ENCODE data around the gene NCK2.
"Not testable (repeated sequence)": the region's sequence is repeated elsewhere in the genome, so short reads cannot be mapped to it uniquely, and the experiment has no call there.

The NCK2 gene

GRCh38 chr2:105769504-105769903 is 24.8 kb downstream of the NCK2 start:
- Histone ChIP-seq H3K9me3 (replicated peaks in 1 of 2; ENCODE audit: control insufficient read depth in 2 of 2, insufficient read depth in 1 of 2, low read depth in 1 of 2, low read length in 2 of 2) (peaks cover 0 to 4% of the 10 kb centered on the region in 2 donors), H3K9ac (ENCODE audit: low read depth, low read length, poor library complexity) (no peak overlapping the region), H3K27me3 (ENCODE audit: control insufficient read depth in 3 of 3, insufficient read depth in 3 of 3, low read depth in 1 of 3, low read length in 3 of 3) (no peaks in the 10 kb centered on the region), H3K36me3 (replicated peaks in 1 of 2; ENCODE audit: control insufficient read depth in 2 of 2, insufficient read depth in 2 of 2, low read length in 2 of 2) (peaks cover 0 to 50% of the 10 kb centered on the region in 2 donors), H2BK120ac (ENCODE audit: low read depth, low read length) (no peak overlapping the region), H3K4me3 (ENCODE audit: low read length in 2 of 2) (no peak overlapping the region), H2BK15ac (ENCODE audit: low read length) (no peak overlapping the region), H3K27ac (replicated peaks; ENCODE audit: low read length) (no peak overlapping the region), H3K18ac (ENCODE audit: low read length) (no peak overlapping the region), H4K91ac (ENCODE audit: low read depth, low read length, poor library complexity) (no peak overlapping the region), H2AFZ (ENCODE audit: low read length) (no peak overlapping the region), H3K4ac (ENCODE audit: low read length) (no peak overlapping the region), H3K23ac (ENCODE audit: low read depth, low read length, poor library complexity) (no peak overlapping the region), H3K4me1 (ENCODE audit: control insufficient read depth in 2 of 2, insufficient read depth in 1 of 2, low read depth in 1 of 2, low read length in 2 of 2) (peaks cover 9 to 11% of the 10 kb centered on the region in 2 donors), H2BK12ac (ENCODE audit: low read length) (no peak overlapping the region), H3K4me2 (ENCODE audit: insufficient read depth, low read length, poor library complexity, severe bottlenecking) (no peak overlapping the region), H3K79me1 (ENCODE audit: low read depth, low read length) (no peaks in the 10 kb centered on the region), H2BK5ac (ENCODE audit: low read length) (no peak overlapping the region), H4K8ac (ENCODE audit: low read depth, low read length) (no peak overlapping the region), H3K14ac (ENCODE audit: low read length) (no peak overlapping the region), H2AK5ac (ENCODE audit: low read depth, low read length) (no peak overlapping the region)
- DNase-seq (ENCODE audit: low spot score) = no peak
- WGBS, 2 donors (ENCODE audit: extremely low coverage in 2 of 2, insufficient read length in 2 of 2, insufficient replicate concordance in 1 of 2) = no CpG with 5 or more reads among the region's 9 CpGs

GRCh38 chr2:105770149-105770548 is 25.4 kb downstream of the NCK2 start:
- Histone ChIP-seq H3K23ac (ENCODE audit: low read depth, low read length, poor library complexity) (no peak overlapping the region), H4K8ac (ENCODE audit: low read depth, low read length) (no peak overlapping the region), H3K4me3 (ENCODE audit: low read length in 2 of 2) (no peak overlapping the region), H3K4me2 (ENCODE audit: insufficient read depth, low read length, poor library complexity, severe bottlenecking) (no peak overlapping the region), H2AK5ac (ENCODE audit: low read depth, low read length) (no peak overlapping the region), H3K79me1 (ENCODE audit: low read depth, low read length) (no peaks in the 10 kb centered on the region), H3K36me3 (replicated peaks in 1 of 2; ENCODE audit: control insufficient read depth in 2 of 2, insufficient read depth in 2 of 2, low read length in 2 of 2) (peaks cover 0 to 45% of the 10 kb centered on the region in 2 donors), H3K9ac (ENCODE audit: low read depth, low read length, poor library complexity) (no peak overlapping the region), H4K91ac (ENCODE audit: low read depth, low read length, poor library complexity) (no peak overlapping the region), H3K18ac (ENCODE audit: low read length) (no peak overlapping the region), H2AFZ (ENCODE audit: low read length) (no peak overlapping the region), H3K27me3 (ENCODE audit: control insufficient read depth in 3 of 3, insufficient read depth in 3 of 3, low read depth in 1 of 3, low read length in 3 of 3) (no peaks in the 10 kb centered on the region), H3K4me1 (ENCODE audit: control insufficient read depth in 2 of 2, insufficient read depth in 1 of 2, low read depth in 1 of 2, low read length in 2 of 2) (peaks cover 9 to 11% of the 10 kb centered on the region in 2 donors), H2BK120ac (ENCODE audit: low read depth, low read length) (no peak overlapping the region), H2BK12ac (ENCODE audit: low read length) (no peak overlapping the region), H3K9me3 (replicated peaks in 1 of 2; ENCODE audit: control insufficient read depth in 2 of 2, insufficient read depth in 1 of 2, low read depth in 1 of 2, low read length in 2 of 2) (peaks cover 0 to 4% of the 10 kb centered on the region in 2 donors), H2BK5ac (ENCODE audit: low read length) (no peak overlapping the region), H2BK15ac (ENCODE audit: low read length) (no peak overlapping the region), H3K4ac (ENCODE audit: low read length) (no peak overlapping the region), H3K14ac (ENCODE audit: low read length) (no peak overlapping the region), H3K27ac (replicated peaks; ENCODE audit: low read length) (no peak overlapping the region)
- DNase-seq (ENCODE audit: low spot score) = no peak
- WGBS, 2 donors (ENCODE audit: extremely low coverage in 2 of 2, insufficient read length in 2 of 2, insufficient replicate concordance in 1 of 2) = no CpG with 5 or more reads among the region's 1 CpG

GRCh38 chr2:105771291-105771690 is 26.6 kb downstream of the NCK2 start:
- not testable (repeated sequence) for H2BK12ac ChIP-seq (ENCODE audit: low read length); H3K4ac ChIP-seq (ENCODE audit: low read length); H3K14ac ChIP-seq (ENCODE audit: low read length); H3K18ac ChIP-seq (ENCODE audit: low read length); H2BK5ac ChIP-seq (ENCODE audit: low read length); H3K79me1 ChIP-seq (ENCODE audit: low read depth, low read length); H2BK15ac ChIP-seq (ENCODE audit: low read length); H2BK120ac ChIP-seq (ENCODE audit: low read depth, low read length); H3K27ac ChIP-seq (replicated peaks; ENCODE audit: low read length); H3K27me3 ChIP-seq (ENCODE audit: control insufficient read depth in 3 of 3, insufficient read depth in 3 of 3, low read depth in 1 of 3, low read length in 3 of 3); DNase-seq (ENCODE audit: low spot score); H4K8ac ChIP-seq (ENCODE audit: low read depth, low read length); H3K4me2 ChIP-seq (ENCODE audit: insufficient read depth, low read length, poor library complexity, severe bottlenecking); H3K4me3 ChIP-seq (ENCODE audit: low read length in 2 of 2); H2AFZ ChIP-seq (ENCODE audit: low read length); H4K91ac ChIP-seq (ENCODE audit: low read depth, low read length, poor library complexity); H3K9ac ChIP-seq (ENCODE audit: low read depth, low read length, poor library complexity); H3K23ac ChIP-seq (ENCODE audit: low read depth, low read length, poor library complexity); H2AK5ac ChIP-seq (ENCODE audit: low read depth, low read length); H3K9me3 ChIP-seq (replicated peaks in 1 of 2; ENCODE audit: control insufficient read depth in 2 of 2, insufficient read depth in 1 of 2, low read depth in 1 of 2, low read length in 2 of 2)
- H3K36me3 ChIP-seq (replicated peaks in 1 of 2; ENCODE audit: control insufficient read depth in 2 of 2, insufficient read depth in 2 of 2, low read length in 2 of 2) = peaks cover 0 to 34% of the 10 kb centered on the region in 2 donors
- H3K4me1 ChIP-seq (ENCODE audit: control insufficient read depth in 2 of 2, insufficient read depth in 1 of 2, low read depth in 1 of 2, low read length in 2 of 2) = peaks cover 9 to 11% of the 10 kb centered on the region in 2 donors
- WGBS, 2 donors (ENCODE audit: extremely low coverage in 2 of 2, insufficient read length in 2 of 2, insufficient replicate concordance in 1 of 2) = no CpG with 5 or more reads among the region's 7 CpGs

GRCh38 chr2:105771836-105772235 is 27.1 kb downstream of the NCK2 start:
- no peak for DNase-seq (ENCODE audit: low spot score)
- no peak overlapping the region for H3K4me3 ChIP-seq (ENCODE audit: low read length in 2 of 2)
- no peak overlapping the region for H3K27ac ChIP-seq (replicated peaks; ENCODE audit: low read length)
- H2AFZ ChIP-seq (ENCODE audit: low read length) = no peak overlapping the region
- no peaks in the 10 kb centered on the region for H3K27me3 ChIP-seq (ENCODE audit: control insufficient read depth in 3 of 3, insufficient read depth in 3 of 3, low read depth in 1 of 3, low read length in 3 of 3)
- no peak overlapping the region for H3K9ac ChIP-seq (ENCODE audit: low read depth, low read length, poor library complexity)
- no peak overlapping the region for H2BK5ac ChIP-seq (ENCODE audit: low read length)
- peaks cover 10 to 11% of the 10 kb centered on the region in 2 donors for H3K4me1 ChIP-seq (ENCODE audit: control insufficient read depth in 2 of 2, insufficient read depth in 1 of 2, low read depth in 1 of 2, low read length in 2 of 2)
- H3K14ac ChIP-seq (ENCODE audit: low read length) = no peak overlapping the region
- H4K91ac ChIP-seq (ENCODE audit: low read depth, low read length, poor library complexity) = no peak overlapping the region
- H3K79me1 ChIP-seq (ENCODE audit: low read depth, low read length) = no peaks in the 10 kb centered on the region
- no CpG with 5 or more reads among the region's 9 CpGs for WGBS, 2 donors (ENCODE audit: extremely low coverage in 2 of 2, insufficient read length in 2 of 2, insufficient replicate concordance in 1 of 2)
- no peak overlapping the region for H4K8ac ChIP-seq (ENCODE audit: low read depth, low read length)
- no peak overlapping the region for H2BK120ac ChIP-seq (ENCODE audit: low read depth, low read length)
- no peak overlapping the region for H2BK15ac ChIP-seq (ENCODE audit: low read length)
- H3K18ac ChIP-seq (ENCODE audit: low read length) = no peak overlapping the region
- H3K23ac ChIP-seq (ENCODE audit: low read depth, low read length, poor library complexity) = no peak overlapping the region
- no peak overlapping the region for H3K4me2 ChIP-seq (ENCODE audit: insufficient read depth, low read length, poor library complexity, severe bottlenecking)
- peaks cover 0 to 4% of the 10 kb centered on the region in 2 donors for H3K9me3 ChIP-seq (replicated peaks in 1 of 2; ENCODE audit: control insufficient read depth in 2 of 2, insufficient read depth in 1 of 2, low read depth in 1 of 2, low read length in 2 of 2)
- H3K36me3 ChIP-seq (replicated peaks in 1 of 2; ENCODE audit: control insufficient read depth in 2 of 2, insufficient read depth in 2 of 2, low read length in 2 of 2) = peaks cover 0 to 29% of the 10 kb centered on the region in 2 donors
- no peak overlapping the region for H2AK5ac ChIP-seq (ENCODE audit: low read depth, low read length)
- H3K4ac ChIP-seq (ENCODE audit: low read length) = no peak overlapping the region
- H2BK12ac ChIP-seq (ENCODE audit: low read length) = no peak overlapping the region
